Globus pallidus (tissue), 1 donor: Measurements from ENCODE around the gene TEX264.

ENCODE experiments used
- DNase-seq: peaks from one replicate; pipeline ENCODE4 v3.0.0-alpha.2; 2015; ENCODE audit warnings: low spot score

TEX264 gene

DNA sequence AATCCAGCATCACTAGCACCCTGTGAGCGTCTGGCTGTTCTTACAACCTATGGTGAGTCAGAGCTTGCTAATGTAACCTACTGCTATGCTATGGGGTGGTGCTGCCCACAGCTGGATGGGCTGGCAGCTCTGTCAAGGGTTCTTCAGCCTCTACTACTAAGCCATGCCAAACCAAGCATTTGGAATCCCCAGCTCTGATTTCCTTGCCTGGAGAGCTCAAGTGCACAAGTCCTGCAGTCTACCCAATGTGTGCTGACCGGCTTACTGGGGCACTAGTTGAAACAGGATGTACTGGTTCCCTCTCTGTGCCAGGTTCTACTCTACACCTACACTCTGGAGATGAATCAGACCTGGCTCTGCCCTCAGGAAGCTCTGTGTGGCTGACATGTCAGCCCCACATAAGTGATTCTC is 4.2 kb downstream of the TEX264 start:
- DNase-seq, result no peak

- DNase-seq, result no peak
These were observed 5.1 kb downstream of the TEX264 start for GRCh38 chr3:51676102-51676640.

GRCh38 chr3:51677358-51677757 is 6.3 kb downstream of the TEX264 start:
- DNase-seq, result no peak

DNA sequence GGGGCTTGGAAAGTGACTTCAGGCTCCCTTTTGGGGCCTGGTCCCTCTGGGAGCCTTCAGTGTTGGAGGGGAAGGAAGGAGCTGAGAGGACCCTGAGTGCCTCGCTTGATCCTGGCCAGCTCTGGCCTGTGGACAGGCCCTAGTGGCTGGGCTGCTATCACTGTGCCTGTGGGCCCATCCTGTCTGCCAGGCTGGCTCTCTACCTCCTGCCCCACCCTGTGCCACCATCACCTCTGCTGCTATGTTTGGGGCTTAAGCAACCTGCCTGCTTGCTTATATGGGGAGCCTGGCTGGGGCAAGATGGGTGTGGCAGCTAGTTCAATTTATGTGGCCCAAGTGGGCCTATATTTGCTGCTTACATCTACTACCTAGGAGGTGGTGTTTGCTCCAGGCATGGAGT is 7.1 kb downstream of the TEX264 start:
- DNase-seq, result no peak

DNA sequence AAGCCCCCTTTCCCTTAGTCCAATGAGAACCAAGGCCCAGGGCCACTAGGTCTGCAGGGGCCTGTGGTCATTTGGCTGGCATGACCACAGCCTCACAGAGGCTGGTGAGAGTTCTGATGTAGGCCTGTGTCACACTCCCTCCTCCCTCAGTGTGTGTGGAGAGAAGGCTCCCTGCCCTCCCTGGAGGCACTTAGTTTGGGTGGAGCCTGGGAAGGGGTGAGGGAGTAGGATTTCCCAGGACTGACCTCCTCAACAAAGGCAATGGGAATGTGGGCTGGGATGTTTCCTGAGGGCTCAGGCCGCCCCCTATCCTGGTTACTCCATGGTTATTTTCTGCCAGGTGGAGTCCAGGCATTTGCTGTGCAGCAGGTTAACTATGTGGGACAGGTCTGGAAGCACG is 7.6 kb downstream of the TEX264 start:
- DNase-seq, result no peak

DNA sequence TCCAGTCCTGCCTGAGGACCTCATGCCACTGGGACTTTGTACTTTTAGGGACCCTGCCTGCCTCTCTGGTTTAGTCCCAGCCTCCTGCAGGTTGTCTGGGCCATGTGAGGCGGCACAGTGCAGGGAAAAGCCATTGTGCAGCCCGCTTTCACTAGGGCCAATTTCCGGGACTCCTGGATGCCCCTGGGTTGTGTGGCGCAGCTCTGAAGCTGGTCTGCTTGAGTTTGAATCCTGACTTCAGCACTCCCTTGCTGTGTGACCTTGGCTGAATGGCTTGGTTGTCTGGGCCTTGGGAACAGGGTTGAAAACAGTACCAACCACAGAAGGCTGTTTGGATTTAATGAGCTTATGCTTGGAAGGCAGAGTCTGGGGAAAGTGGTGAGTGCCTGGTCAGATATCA is 8.3 kb downstream of the TEX264 start:
- DNase-seq, result no peak

DNA sequence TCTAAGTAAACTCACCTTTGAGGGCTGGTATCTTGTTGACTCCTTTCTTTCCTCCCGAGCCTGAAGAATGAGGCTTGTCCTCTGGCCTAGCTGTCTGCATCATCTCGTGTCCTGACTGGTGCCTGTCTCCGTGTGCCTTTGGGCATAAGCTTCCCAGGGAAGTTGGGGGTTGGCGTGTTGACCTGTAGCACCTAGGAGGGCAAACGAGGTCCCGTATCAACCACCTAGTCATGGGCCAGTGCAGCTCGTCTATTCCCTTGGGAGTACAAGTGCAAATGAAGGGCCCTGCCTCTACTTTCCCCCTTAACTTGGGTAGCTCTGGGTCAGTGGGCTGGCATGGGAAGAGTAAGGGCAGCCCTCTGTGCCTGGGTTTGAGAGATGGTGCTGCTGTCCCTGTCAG is 8.7 kb downstream of the TEX264 start:
- DNase-seq, result no peak

- DNase-seq, result no peak
These were observed 9.1 kb downstream of the TEX264 start for GRCh38 chr3:51680196-51680595.

GRCh38 chr3:51680663-51681230 is 9.7 kb downstream of the TEX264 start:
- DNase-seq, result no peak

DNA sequence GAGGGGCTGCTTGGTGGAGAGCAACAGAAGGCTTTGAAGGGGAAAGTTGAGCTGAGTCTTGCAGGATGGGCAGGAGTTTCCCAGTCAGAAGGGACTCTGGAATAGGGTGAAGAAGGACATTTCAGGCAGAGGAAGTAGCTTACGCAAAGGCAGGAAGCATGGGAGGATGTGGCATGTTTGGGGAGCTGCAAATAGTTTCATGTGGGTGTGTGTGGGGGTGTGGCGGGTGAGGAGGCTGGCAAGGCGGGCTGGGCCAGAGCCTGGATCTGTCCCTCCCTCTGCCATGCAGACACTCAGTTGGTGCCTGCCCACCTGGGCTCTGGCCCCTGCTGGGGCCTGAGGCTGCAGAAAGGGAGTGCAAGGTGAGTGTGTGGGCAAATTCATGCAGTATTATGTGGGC is 10.4 kb downstream of the TEX264 start:
- DNase-seq, result peak; percentile 20

DNA sequence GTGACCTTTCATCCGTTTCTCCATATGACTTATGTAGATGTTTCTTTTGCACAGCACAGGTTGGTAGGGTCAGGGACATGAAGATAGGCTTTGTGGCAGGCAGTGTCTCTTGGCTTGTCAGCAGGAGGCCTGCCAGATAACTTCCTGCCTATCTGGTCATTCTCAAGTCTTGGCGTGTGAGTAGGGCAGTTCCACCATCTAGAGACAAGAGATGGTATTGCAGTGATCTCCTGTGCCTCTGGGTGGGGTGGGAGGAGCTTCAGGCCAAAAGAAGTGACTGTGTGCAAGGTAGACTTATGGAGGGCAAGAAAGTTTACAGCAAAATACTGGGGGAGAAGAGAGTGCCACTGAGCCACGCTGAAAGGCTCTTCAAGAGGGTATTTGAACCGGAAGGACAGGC is 11.0 kb downstream of the TEX264 start:
- DNase-seq, result peak; percentile 71

DNA sequence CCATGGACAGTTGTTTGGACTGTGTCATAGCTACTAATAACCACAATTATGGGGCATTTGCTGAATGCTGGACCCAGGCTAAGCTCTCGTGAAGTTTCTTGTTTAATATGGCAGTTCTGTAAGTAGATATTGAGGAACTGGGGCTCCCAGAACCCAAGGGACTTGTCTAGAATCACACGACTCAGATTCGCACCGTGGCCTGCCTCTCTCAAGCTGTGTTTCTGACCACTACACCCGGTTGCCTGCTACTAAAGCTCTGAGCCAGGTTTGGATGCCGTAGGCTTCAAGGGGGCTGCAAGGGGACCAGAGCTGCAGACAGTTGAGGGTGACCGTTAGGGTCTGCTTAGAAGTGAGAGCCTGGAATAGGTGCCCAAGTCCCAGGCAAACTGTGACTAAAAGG is 11.5 kb downstream of the TEX264 start:
- no peak for DNase-seq

DNA sequence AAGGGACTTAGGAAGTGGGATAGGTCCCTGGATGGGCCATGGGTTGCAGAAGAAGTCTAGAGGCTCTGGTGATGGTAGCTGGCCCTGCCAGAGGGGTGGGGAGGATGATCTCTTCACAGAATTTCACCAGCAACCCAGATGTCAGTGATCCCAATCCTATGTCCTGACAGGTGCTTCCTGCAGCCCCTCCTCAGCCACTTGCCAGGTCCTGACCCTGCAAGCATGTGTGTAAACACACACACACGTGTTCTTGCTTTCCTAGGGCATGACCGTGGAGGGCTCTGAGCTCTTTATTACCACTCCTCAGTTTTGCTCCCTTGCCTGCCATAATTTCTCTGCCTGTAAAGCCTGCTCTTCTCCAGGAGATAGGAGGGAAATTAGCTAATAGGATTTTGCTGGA is 12.5 kb downstream of the TEX264 start:
- no peak for DNase-seq

DNA sequence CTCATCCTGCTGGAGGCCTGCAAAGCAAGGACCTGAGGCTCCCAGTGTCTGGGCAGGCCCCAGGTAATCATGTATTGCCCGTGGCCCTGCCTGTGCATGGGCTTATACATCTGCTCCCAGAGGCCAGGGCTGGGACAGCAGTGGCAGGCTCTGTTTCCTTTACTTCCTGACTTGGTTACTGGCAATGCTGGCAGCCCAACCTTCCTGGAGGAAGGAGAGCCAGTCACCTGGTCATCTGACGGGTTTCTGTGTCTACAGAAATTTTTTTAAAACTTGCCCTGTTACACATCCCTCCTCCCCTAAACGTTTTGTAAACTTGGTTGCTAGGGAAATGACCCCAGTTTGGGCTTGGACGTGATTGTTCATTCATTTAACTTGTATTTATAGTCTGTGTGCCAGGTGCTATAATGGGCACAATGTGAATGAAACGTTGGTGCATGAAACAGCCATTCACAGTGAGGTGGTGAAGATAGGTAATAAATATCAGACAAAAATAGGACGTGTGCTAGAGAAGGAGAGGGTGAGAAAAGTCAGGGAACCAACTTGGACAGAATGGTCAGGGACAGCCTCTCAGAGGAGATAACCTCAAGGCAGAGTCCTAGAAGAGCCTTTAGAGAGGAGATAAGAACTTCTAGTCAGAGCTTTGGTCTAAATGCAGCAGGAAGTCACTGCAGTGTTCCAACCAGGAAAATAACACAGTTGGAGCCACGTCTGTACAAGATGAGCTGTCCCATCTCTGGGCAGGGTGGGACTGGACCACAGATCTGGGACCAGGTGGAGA is 14.1 kb downstream of the TEX264 start:
- no peak for DNase-seq

DNA sequence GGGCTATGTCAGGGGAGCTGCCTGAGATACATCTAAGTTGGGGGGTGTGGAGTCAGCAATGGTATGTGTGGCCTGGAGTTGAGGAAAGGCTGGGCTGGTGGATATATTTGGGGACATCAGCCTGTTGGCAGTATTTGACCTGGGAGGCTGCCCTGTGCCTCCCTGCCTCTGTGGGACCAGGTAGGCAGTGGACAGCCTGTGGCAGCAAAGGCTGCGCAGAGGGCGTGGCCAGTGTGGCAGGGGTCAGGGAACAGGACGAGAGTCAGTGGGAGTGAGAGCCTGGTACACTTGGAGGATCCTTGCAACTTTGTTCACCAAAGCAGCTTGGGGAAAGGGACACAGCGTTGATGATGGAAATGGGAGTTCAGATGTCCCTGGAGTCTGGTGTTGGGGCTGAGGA is 15.0 kb downstream of the TEX264 start:
- no peak for DNase-seq

- no peak for DNase-seq
These were observed 15.6 kb downstream of the TEX264 start for GRCh38 chr3:51686512-51687215.

GRCh38 chr3:51687431-51688205 is 16.6 kb downstream of the TEX264 start:
- no peak for DNase-seq

DNA sequence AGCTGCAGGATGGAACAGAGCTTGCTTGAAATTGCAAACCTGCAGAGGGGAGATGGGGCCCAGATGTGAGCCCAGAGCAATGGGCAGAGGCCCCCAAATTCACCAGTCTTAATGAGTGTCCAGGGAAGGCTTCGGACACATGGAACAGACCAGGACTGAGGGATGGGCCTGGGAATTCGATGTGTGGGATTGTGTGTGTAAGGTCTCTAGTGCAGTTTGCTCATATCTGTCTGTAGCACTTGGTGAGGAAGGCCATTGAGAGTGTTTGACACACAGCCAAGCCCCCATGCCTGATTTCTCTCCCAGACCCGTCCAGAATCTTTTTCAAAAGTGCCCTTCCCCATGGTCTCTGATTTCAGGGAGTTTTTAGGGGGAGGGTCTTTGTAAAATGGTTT is 17.2 kb downstream of the TEX264 start:
- no peak for DNase-seq

- no peak for DNase-seq
These were observed 20.0 kb downstream of the TEX264 start for GRCh38 chr3:51691021-51691420.

- no peak for DNase-seq
These were observed 20.9 kb downstream of the TEX264 start for GRCh38 chr3:51691949-51692348.

DNA sequence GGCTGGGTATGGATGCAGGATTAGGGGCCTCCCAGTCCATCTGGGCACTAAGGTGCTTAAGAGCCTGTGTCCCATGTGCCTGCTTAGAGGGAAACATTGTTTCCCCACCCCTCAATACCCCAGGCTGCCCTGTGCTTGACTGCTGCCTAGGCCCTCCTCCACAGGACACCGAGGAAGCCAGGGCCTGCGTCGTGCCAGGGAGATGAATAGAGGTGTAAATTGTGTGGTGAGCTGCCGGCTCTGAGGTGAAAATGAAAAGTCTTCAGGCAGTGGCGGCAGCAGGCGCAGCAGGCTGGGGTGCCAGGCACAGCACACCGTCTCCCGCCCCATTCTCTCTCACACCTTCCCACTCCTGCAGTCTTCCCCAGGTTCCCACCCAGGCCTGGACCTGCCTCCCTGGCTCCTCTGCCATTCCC is 21.9 kb downstream of the TEX264 start:
- DNase-seq, result no peak

DNA sequence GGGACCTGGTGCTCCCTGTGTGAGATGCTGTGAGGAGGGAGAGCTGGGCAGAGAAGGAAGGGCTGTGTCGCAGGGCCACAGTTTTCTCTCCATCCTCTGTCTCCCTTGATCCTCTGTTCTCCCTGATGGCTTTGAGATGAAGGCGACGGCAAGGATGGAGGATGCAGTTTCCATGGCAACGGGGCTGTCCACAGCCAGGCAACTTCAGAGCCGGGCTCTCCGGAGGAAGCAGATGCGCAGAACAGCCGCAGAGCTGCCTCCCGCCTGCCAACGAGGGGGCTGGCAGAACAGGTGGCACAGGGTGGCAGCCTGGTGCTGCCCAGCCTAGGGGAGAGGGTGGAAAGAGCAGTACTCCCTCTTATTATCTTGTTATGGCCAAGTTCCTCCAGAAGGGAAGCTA is 25.9 kb downstream of the TEX264 start:
- no peak for DNase-seq
